Measurements from ENCODE around the gene CYP4F3. TPM values are rescaled to one million over a fixed set of nuclear protein-coding genes. Genes with fewer than 3 reads are reported as not detected.
A peak's percentile ranks its signal among the peaks of the same experiment; 100 is the strongest.

The CYP4F3 gene
- total RNA-seq, 4 donors from 2014 or later: 6.3 to 9.7 (median 8.4) TPM

GRCh38 chr19:15616183-15616582, 24.5 kb upstream of the CYP4F3 start:
- WGBS, 2 donors: 78 to 85% methylated on average over 4 of the region's 4 CpGs
- TF ChIP-seq CTCF (IDR thresholded peaks at IDR 0.05): no peak
- no peak for TF ChIP-seq POLR2A (IDR thresholded peaks at IDR 0.05)
- no peak overlapping the region for H3K4me3 ChIP-seq (ENCODE audit: low read depth, poor library complexity, severe bottlenecking)
- DNase-seq (ENCODE audit: low spot score in 2 of 2): peak in 1 of 2 donors; percentile 42
- intact Hi-C loops (cut with DNase I; ENCODE audit: low total_unique reads): no loop called here

DNA sequence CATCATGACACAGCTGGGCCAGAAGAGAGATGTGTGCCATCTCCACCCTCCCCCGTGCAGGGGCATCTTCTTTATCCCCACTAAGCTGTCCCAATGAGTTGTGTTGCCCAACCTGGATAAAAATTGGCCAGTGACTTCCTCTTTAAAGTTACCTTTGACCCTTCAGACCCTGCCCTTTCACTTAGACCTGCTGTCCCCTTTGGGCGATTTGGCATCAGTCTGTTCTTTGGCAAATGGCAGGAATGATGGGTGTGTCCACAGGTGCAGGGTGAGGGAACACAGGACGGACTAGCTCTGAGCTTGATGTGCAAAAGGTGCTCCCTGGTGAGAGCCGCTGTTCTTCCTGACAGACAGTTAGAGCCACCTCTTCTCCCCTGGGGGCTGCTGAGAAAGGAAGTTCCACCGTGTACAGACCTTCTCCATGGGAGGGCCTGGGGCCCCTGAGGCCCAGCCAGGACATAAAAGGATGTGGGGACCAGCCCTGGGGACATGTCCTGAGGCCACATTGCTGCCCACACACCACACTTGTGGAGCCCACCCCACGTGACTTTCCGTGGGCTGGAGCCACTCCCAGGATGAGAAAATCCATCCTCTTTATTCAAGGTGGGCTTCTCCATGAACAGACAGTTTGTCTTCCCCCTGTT, 23.9 kb upstream of the CYP4F3 start:
- intact Hi-C loops (cut with DNase I; ENCODE audit: low total_unique reads): no loop called here
- peak in 1 of 2 donors; percentile 64 for DNase-seq (ENCODE audit: low spot score in 2 of 2)
- H3K4me3 ChIP-seq (ENCODE audit: low read depth, poor library complexity, severe bottlenecking): no peak overlapping the region
- TF ChIP-seq POLR2A (IDR thresholded peaks at IDR 0.05) (no peak), CTCF (IDR thresholded peaks at IDR 0.05) (no peak)
- WGBS, 2 donors: 28 to 30% methylated on average over 7 of the region's 7 CpGs

- DNase-seq (ENCODE audit: low spot score in 2 of 2): peak in 1 of 2 donors; percentile 45
- TF ChIP-seq POLR2A (IDR thresholded peaks at IDR 0.05): no peak
- no peak for TF ChIP-seq CTCF (IDR thresholded peaks at IDR 0.05)
- intact Hi-C loops (cut with DNase I; ENCODE audit: low total_unique reads): no loop called here
- 69 to 84% methylated on average over 4 to 5 of the region's 5 CpGs for WGBS, 2 donors
- H3K4me3 ChIP-seq (ENCODE audit: low read depth, poor library complexity, severe bottlenecking): no peak overlapping the region
These were observed 22.4 kb upstream of the CYP4F3 start for GRCh38 chr19:15618321-15618720.

DNA sequence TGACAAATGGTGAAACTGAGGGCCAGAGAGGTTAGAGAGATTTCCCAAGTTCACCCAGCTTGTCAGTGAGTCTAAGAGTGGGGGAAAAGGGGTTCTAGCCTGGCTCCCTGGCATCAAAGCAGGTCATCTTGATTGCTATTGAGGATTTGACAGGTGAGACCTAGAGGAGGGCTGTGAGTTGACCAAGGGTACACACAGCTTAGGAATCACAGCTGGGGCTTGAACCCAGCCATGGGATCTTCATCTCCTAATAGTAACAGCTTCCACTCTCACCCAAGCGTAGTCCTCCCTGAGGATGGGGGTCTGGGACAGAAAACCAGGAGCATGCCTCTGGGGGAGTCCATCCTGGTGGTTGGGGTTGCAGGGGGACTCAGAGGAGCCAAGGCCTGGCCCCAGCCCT, 18.9 kb upstream of the CYP4F3 start:
- peak in 1 of 2 donors; percentile 61 for DNase-seq (ENCODE audit: low spot score in 2 of 2)
- TF ChIP-seq POLR2A (IDR thresholded peaks at IDR 0.05) (no peak), CTCF (IDR thresholded peaks at IDR 0.05) (no peak)
- no peak overlapping the region for H3K4me3 ChIP-seq (ENCODE audit: low read depth, poor library complexity, severe bottlenecking)
- WGBS, 2 donors: 20 to 60% methylated on average over 1 of the region's 1 CpG
- intact Hi-C loops (cut with DNase I; ENCODE audit: low total_unique reads): no loop called here

GRCh38 chr19:15622991-15623390, 17.7 kb upstream of the CYP4F3 start:
- TF ChIP-seq POLR2A (IDR thresholded peaks at IDR 0.05) (no peak), CTCF (IDR thresholded peaks at IDR 0.05) (no peak)
- DNase-seq (ENCODE audit: low spot score in 2 of 2): peak in 1 of 2 donors; percentile 65
- H3K4me3 ChIP-seq (ENCODE audit: low read depth, poor library complexity, severe bottlenecking): no peak overlapping the region
- intact Hi-C loops (cut with DNase I; ENCODE audit: low total_unique reads): no loop called here
- 59 to 61% methylated on average over 11 of the region's 11 CpGs for WGBS, 2 donors

Measured in lower leg skin (tissue), 4 donors.